Tibial nerve (tissue), 4 donors: ENCODE results near the gene C22orf39.

ENCODE experiments used
- CTCF ChIP-seq, 5 experiments: fragments of 200-600 bp in 3 of 5; fragments of 450-650 bp in 2 of 5; sonication (generic) in 3 of 5; IDR thresholded peaks; one replicate each; pipeline ENCODE4 v1.5.1; 2016 to 2019; ENCODE audit warnings: antibody characterized with exemption in 5 of 5, mild to moderate bottlenecking in 3 of 5, moderate library complexity in 2 of 5
- EP300 ChIP-seq, 2 donors: sonication (generic); formaldehyde crosslinking; IDR thresholded peaks; one replicate each; pipeline ENCODE4 v1.6.1; 2017; ENCODE audit warnings: antibody characterized with exemption in 2 of 2, mild to moderate bottlenecking in 1 of 2
- POLR2A ChIP-seq, 2 donors: fragments of 450-650 bp; IDR thresholded peaks; one replicate each; pipeline ENCODE4 v1.6.1; 2017; ENCODE audit warnings: antibody characterized with exemption in 2 of 2, mild to moderate bottlenecking in 2 of 2, moderate library complexity in 2 of 2

GRCh38 chr22:19440411-19441195 lies 6.9 kb downstream of the C22orf39 start:
- TF ChIP-seq CTCF (IDR thresholded peaks at IDR 0.05): no peak
- TF ChIP-seq POLR2A (IDR thresholded peaks at IDR 0.05): no peak
- TF ChIP-seq EP300 (IDR thresholded peaks at IDR 0.05): no peak
